ENCODE measurements around the gene HINT2.

Gene HINT2

DNA sequence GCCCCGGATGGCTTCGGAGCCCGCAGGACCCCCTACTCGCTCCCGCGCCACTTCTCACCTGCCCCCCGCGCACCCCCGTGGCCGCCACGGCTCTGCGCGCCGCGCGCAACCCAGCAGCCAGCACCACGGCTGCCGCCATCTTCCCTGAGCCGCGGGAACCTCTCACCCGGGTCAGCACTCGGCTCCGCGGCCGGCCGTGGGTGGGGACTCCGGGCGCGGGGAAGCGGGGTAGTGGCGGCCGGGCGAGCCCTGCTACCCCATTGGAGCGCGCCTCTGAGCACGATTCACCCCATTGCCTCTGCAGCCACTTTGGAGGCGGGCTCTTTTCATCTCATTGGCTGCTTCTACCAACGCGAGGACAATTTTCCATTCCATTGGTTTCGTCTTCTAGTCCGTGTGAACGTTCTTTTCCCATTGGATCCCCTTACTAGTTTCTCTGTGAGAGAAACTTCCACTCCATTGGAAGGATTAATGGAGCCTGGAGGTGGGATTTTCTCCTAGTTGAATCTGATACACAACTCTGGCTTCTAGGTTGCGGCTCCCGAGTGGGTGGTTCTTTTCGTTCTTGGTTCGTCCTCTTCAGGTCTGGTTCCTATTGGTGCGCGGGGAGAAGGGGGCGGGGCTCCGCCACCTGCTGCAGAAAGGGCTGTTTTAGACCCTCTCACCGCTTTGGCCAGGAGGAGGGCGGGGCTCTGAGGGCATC, at the start of gene HINT2:
Gene HINT2, minus strand, starts transcription at position 202 of the 703 bp plus-strand sequence. Its CDS starts 63 bp downstream, at position 139.
- peak; percentile 97 to 98 for DNase-seq

DNA sequence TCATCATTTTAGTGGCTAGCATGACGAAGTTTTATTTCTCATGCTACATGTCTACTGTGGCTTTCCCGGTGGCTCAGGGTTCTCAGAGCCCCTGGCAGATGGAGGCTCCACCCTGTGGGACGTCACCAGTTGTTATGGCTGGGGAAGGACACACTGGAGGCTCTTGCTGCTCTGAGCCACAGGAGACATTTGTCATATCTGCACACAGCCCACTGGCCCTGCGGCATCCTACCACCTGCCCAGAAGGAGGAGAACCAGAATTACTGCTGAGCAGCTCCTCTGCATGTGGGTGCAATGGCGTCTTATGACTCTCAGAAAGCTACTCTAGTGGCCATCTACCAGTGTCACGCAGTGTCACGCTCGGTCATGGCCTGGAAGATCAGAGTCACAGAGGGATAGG, 48.7 kb upstream of the HINT2 start:
- no peak for DNase-seq

DNA sequence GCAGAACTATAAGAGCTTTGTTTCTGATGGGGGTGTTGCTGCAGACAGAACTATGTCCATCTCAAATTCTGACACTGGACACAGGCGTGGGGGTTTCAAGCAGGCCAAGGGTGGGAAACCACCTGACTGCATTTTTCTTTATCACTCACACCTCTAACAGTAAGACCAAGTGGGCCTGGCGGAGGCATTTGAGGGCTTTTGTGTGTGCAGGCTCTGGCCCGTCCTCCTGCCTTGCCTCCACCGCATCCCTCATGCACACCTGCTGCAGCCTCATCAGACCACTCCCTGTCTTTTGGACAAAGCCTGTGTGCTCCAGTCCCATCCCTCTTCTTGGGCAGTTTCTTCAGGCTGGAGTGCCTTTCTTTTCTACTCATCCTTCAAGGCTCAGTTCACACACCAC, 47.5 kb upstream of the HINT2 start:
- DNase-seq = no peak

DNA sequence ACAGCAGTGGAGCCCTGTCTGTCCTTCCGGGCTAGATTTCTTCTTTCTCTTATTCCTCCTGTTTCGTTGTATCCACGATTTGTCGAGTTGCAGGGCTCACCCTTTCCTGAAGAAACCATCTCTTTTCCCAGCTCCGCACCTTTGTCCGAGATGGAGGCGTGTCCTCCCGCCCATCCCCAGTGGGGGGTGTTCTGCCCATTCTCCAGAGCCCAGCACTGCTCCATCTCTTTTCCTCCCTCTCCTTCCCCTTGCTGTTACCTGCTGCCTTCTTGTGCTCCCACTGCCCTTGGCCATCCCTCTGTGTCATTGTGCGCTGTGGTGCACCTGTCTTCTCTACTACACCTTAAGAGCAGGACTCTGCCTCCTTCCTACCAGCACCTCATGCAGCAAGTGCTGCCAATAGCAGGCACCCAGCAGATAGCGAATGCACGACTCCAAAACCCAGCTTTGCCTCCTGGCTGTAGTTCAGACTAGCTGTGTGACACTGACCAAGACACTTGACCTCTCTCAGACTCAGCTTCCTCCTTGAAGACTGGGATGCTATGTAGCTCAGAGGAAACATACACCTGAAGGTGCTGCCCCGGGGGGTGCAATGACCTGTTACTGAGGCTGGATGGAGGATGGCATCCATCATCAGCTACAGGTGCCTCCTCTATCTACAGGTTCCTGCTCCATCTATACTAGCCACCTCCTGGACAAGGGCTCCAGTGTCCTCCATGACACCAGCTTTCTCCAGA, 46.5 kb upstream of the HINT2 start:
- no peak for DNase-seq

DNA sequence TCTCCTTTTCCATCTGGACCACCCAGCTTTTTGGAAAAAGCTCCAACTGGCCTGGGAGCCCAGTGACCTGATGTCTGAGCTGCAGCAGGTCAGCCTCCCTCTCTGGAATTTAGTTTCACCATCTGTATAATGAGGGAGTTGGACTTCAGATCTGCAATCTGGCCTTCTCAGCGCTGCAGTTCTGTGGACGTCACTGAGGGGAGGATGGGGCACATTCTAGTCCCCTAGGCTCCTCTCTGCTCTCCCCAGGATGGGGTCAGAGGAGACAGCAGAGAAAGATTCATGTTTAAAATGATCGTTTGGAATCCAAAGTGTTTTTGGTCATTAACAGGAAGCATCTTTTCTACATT, 45.1 kb upstream of the HINT2 start:
- DNase-seq = no peak

DNA sequence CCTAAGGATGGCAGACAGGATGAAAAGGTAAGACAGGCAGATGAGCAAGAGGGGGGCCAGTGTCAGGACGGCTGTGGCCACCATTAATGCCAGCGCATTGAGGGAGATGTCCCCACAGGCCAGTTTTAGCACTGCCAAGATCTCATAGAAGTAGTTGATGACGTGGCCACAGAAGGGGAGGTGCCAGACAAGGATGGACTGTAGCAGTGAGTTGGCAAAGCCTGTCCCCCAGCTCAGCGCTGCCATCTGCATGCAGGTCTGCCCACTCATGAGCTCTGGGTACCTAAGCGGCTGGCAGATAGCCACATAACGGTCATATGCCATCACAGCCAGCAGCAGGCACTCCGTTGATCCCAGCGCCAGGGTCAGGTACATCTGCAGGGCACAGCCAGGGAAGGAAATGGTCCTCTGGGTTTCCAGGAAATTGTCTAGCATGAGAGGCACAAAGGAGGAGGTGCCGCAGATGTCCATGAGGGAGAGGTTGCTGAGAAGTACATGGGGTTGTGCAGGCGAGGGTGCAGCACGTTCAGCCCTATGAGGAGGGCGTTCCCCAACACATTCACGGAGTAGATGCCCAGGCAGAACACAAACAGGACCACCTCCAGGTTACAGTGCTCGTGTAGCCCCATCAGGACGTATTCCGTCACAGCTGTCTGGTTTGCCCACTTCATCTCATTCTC, 44.6 kb upstream of the HINT2 start:
- peak in 1 of 2 experiments; percentile 24 for DNase-seq

DNA sequence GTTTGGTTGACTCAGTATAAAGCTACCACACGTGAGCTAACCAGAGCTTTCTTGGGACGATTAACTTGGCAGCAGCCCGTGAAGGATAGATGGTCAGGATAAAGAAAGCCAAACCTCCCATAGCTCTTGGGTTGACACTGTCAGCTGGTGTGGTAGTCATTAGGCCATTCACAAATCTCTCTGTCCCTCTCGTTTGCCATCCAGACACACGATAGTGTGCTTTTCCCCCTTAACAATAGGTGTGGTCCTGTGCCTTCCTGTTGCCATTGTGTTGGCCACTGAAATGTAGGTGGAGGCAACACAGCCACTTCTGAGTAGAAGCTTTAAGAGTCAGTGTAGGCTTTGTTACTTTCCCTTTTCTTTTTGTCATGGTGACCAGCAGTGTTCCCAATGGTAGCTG, 43.6 kb upstream of the HINT2 start:
- peak in 1 of 2 experiments; percentile 1 for DNase-seq

DNA sequence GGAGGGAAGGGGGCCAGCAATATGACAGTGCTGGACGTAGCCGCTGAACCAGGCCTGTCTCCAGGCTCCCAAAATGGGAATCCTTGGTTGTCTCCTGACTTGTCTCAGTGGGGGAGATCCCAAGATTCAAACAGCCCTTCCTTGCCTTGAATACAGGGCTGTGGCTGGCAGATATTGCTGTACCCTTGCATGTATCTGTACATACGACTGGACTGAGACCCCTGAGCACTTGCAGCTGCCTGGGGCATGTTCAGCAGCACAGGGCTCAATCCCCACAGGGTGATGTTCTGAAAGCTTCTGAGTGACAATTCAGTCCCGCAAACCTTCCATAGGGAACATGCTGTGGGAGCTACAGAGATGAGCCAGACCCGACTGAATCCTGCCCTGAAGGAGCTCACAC, 42.0 kb upstream of the HINT2 start:
- DNase-seq = peak; percentile 4

DNA sequence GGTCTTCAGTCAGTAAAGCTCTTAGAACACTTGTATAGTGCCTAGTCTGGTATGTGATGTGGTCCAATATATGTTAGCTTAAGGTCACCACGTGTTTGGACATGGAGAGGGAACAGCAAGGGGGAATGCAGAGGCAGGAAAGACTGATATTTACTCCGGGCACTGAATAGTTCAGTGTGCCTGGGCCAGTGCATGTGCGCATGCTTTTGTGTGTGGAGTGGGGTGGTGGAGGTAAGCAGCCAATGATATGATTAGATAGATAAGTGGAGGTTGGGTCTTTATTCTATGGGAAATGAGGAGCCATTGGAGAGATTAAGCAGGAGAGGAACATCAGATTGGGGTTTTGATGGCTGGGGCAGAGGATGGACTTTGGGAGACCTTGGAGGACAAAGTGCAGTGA, 41.4 kb upstream of the HINT2 start:
- DNase-seq = peak in 1 of 2 experiments; percentile 4

DNA sequence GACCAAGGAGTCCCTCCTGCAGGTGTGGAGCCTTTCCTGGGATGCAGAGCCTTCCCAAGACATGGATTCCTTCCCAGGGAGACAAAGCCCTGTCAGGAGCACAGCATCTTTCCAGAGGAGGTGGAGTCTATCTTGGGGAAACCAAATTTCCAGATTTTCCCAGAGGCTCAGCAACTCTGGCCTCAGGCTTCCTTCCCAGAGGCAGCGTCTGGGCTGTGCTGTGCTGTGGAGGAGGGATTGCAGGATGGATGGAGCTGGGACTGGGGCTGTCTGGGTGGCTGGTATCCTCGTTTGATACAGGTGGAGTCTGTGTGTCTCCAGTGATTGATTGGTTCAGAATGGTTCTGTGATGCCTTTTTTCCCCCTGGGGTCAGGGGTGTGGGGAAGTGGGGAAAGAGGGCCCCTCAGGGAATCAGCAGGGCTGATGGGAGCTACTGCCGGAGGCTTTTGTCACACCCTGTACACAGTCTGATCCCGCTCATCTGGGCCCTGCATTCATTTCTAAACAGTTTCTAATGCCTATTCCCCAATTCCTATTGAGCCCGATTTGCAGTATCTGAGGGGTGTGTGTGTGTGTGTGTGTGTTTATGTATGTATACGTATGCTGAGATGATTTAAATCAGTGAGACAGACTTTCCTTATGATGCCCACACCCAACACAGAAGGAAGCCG, 39.4 kb upstream of the HINT2 start:
- peak; percentile 0 to 2 for DNase-seq

DNA sequence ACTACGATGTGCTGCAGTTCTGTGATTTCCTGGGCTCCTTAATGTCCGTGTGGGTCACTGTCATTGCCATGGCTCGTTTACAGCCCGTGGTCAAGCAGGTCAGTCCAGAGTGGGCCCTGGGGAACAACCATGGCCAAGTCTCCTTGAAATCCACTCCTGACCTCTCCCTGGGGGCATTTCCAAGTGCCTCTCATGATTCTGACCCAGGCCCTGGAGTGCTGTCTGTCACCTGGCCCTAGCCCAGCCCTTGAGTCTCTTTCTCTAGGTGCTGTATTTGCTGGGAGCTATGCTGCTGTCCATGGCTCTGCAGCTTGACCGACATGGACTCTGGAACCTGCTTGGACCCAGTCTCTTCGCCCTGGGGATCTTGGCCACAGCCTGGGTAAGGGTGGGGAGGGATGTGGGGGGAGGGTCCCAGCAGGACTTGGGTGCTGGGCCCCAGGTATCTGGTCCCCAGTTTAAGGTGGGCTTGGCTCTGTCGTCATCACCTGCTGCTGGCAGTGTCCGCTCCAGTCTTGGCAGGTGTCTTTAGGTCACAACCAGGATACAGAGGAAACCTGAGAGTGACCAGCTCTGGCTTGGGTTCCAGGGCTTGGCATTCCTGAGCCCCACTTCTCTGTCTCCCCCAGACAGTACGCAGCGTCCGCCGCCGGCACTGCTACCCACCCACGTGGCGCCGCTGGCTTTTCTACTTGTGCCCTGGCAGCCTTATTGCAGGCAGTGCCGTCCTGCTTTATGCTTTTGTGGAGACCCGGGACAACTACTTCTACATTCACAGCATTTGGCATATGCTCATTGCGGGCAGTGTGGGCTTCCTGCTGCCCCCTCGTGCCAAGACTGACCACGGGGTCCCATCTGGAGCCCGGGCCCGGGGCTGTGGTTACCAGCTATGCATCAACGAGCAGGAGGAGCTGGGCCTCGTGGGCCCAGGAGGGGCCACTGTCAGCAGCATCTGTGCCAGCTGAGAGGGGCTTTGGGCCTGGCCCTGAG, 38.3 kb upstream of the HINT2 start:
- DNase-seq = peak in 1 of 2 experiments; percentile 5

DNA sequence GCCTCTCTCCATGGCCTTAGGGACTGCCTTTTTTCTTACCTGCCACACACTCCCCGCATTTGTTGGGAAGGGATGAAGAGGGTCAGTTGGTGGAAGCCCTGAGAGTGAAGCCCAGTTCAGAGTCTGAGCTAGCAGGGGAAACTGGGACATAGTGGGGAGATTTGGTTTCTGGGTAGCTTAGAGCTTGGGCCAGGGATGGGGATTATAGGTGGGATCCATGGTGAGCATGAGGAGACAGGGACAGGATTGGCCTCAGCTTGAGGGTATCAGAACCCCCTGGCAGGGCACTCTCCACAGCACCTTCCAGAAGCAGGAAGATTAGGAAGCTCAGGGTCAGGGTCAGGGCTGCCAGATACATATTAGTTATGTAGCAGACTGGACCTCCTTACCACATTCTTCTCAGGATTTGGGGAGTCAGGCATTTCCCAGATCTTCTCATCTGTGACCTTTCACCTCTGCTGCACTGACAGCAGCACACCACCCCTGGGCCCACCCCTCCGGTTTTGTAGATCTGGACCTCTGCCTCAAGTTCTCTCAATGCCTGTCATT, 37.5 kb upstream of the HINT2 start:
- peak in 1 of 2 experiments; percentile 4 for DNase-seq

DNA sequence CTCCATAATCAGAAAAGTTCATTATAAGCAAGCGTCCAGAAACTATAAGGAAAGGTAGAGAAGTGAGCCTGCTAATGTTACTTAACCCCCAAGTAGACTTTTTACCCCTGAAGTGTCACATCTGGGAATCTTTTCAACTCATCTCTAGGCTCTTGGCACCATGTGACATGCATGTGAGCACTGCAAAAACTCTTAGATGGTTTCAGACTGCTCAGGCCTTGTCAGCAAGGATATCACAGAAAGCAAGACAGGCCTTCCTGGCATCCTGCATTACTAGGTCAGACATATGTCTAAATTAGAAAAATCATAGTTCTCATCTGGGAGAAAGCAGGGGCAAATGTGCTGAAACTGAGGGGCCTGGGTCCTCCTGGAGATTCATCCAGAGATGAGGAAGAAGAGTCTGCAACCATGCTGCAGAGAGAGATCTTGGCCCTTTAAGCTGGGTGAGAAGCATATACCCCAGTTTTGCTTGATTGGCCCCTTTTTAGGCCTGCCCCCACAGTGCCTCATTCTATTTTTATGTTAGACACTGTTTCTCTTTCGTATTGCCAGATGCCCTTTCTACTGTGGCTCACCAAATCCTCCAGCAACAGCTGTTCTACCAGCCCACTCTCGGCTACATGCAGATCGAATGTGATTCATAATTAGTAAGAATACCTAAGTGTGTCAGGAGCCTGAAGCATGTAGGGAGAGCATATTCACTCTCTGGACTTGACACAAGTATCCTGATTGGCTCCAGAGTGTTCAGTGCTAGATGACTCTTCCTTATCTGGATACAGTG, 33.1 kb upstream of the HINT2 start:
- peak; percentile 52 to 65 for DNase-seq

DNA sequence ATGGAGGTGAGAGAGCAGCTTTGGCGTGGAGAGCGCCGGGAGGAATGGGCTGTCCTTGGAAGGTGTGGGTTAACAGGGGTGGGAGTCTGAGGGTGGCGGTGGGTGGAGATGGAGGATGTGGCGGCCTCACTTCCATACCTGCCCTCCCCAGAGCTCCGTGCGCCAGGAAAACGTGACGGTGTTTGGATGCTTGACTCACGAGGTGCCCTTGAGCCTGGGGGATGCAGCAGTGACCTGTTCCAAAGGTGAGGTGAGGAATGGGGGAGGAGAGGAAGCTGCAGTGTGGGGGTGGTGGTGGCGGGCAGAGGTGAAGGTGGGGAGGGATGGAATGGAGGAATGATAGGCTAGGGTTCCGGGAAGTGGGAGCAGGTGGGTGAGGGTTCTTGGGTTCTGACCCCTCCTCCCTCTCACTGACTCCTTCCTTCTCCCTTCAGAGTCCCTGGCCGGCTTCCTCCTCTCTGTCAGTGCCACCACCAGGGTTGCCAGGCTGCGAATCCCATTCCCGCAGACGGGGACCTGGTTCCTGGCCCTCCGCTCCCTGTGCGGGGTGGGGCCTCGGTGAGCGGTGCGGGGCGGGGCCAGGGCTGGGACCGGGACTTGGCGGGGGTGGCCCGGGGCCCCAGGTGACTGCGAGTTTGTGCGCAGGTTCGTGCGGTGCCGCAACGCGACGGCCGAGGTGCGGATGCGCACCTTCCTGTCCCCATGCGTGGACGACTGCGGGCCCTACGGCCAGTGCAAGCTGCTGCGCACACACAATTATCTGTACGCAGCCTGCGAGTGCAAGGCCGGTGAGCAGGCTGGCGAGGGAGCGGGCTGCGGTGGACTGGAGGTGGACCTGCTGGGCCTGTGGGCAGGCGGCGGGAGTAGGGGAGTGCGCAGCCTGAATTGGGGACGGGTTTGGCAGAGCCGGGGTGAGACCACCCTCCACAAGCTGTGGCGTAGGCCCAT, 31.3 kb upstream of the HINT2 start:
- DNase-seq = no peak

DNA sequence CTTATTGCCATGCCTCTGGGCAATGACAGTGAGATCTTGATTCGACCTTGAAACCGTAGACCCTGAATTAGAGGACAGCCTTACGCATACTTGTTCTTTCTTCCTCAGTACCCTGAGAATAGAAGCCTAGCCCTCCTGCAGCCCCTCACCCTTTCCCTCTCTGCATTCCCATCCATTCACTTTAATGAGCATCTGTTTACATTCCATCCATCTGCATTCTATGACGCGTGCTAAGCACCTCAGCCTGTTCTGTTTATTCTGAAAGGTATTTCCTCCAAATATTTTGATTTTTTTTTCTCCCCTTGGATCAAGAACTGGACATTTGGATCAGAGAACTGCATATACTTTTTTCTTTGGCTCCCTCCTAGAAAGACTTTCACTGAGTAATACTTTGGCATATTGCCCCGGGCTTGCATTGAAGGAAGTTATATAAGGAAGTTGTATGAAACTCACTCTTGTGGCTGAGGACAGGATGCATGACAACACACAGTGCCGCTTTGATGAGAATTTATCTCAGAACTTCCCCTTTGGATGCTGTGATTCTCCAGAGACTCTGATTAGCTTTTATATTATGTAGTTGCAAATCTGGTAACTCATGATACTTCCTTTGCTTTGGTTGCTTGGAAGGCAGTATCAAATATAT, 29.9 kb upstream of the HINT2 start:
- no peak for DNase-seq

DNA sequence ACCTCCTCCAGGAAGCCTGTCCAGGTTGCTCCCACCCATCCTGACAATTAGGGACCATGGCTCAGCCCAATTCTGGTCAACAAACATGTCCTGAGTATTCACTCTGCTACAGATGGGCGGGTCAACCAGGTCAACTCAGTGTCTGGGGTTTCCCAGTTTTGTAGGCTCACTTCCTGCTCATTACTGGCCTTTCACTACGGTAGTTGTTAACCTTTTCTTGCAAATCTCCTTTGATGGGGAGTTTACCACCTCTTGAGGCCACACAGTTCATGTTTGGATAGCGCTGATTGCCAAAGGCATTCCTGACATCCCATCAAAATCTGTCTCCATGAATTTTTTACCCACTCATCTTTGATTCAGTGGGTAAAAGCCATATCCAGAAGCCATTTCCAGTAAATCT, 28.0 kb upstream of the HINT2 start:
- DNase-seq = no peak

DNA sequence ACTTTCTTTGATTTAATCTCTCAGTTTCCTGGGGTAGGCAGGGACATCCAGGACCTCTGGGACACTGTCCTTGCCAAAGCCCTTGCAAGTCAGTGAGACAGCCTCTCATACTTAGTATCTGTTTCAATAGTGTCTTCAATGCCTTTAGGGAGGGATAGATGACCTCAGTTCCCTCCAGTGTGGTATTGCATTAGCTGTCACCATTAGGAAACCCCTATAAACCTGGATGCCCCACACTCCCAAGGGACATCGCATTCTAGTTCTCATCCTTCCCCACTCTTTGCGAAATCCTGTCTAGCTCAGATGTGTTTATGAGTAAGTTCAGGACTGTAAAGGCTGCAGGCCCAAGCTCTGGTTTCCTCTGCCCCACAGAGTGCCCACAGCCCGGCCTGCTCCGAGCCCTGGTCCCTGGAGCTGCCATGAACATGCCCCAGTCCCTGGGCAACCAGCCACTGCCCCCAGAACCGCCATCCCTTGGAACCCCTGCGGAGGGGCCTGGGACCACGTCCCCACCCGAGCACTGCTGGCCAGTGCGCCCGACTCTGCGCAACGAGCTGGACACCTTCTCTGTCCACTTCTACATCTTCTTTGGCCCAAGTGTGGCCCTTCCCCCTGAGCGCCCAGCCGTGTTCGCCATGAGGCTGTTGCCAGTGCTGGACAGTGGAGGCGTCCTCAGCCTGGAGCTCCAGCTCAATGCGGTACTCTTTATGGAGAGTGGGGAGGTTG, 27.3 kb upstream of the HINT2 start:
- no peak for DNase-seq

DNA sequence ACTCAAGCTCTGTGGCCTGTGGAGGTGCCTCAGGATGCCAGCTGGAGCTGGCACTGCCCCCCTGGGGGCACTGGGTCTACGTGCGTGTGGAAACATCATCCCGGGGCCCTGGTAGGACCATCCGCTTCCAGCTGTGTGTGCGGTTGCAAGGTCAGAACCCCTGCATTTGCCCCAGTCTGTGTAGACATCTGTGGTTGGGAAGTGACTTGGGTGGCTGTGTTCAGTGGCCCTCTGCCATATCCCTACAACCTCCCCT, 26.7 kb upstream of the HINT2 start:
- DNase-seq = no peak

Data from activated T-cell treated with anti-CD3 and anti-CD28 coated beads, Interleukin-2, amount 50 U/mL, for 48 hours (primary cell).